ENCODE results near the gene NEURL1.
"Not testable (repeated sequence)": the region's sequence is repeated elsewhere in the genome, so short reads cannot be mapped to it uniquely, and the experiment has no call there.

Gene NEURL1

DNA sequence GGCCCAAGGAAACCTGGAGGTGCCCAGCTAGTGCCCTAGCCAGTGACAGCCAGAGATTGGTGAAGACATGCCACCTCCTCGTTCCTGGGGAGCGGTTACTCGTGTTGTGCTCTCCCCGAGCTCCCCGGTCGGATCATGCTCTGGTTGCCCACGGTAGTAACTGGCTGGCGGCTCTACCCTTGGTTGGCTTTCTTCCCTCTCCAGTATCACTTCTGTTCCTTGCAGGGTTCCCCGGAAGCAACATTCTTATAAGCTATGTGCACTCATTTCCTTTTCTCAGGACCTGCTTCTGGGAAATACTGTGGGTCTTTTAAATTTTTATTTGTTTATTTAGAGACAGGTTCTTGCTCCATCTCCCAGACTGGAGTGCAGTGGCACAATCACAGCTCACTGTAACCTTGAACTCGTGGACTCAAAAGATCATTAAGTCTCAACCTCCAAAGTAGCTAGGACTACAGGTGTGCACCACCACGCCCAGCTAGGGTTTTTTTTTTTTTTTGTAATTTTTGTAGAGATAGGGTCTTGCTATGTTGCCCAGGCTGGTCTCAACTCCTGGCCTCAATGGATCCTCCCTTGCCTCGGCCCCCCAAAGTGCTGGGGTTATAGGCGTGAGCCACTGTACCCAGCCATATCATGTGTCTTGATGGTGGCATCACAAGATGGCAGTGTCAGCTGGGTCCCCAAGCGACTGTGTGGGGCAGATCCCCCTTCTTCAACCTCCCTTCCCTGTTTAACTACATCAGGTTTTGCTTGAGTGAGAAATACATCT is 27.9 kb upstream of the NEURL1 start:
- DNase-seq = no peak

DNA sequence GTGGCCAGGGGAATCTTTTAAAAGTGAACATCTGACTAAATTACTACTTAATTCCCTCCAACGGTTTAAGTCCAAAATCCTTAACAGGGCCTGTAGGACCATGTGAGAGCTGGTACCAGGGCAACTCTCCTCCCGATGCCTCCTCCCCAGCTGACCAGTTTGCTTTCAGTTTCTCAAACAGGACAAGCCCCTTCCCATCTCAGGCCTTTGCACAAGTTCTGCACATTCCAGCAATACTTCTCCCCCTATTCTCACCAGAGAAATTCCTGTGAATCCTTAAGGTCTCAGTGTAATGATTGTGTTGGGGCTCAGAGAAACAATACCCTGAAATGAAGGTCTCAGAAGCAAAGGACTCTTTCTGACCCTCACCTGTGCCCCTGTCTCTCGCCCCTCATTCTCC is 26.8 kb upstream of the NEURL1 start:
- no peak for DNase-seq

DNA sequence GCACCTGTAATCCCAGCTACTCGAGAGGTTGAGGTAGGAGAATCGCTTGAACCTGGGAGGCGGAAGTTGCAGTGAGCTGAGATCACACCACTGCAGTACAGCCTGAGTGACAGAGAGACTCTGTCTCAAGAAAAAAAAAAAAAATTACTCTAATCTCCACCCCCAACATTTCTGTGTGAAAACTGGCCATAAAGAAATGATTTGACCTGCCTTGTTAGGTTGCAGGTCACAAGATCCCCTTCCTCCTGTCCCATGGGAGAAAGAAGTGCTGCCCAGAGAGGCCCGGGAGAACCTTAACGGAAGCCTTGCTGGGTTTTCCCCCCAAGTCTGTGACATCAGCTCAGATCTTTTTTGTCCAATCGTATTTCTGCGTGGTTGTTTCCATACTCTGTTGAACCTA is 26.1 kb upstream of the NEURL1 start:
- no peak for DNase-seq

DNA sequence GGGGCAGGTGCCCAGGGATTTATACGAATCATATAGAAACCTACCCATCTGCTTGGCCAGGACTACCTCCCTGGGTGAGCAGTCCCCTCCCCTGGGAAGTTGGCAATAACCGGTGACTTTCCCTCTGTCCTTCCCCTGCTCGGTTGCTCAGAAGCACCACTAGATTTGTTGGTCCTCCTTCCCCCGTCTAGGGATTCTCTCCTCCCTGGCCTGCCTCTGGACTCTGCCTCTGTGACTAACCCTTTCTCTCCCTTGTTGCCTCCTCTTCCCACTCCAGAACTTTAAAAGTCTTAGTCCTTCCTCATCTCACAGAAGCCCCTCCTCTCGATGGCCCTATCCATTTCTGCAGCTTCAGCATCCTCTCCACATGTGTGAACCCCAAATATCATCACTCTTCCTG is 24.3 kb upstream of the NEURL1 start:
- no peak for DNase-seq

DNA sequence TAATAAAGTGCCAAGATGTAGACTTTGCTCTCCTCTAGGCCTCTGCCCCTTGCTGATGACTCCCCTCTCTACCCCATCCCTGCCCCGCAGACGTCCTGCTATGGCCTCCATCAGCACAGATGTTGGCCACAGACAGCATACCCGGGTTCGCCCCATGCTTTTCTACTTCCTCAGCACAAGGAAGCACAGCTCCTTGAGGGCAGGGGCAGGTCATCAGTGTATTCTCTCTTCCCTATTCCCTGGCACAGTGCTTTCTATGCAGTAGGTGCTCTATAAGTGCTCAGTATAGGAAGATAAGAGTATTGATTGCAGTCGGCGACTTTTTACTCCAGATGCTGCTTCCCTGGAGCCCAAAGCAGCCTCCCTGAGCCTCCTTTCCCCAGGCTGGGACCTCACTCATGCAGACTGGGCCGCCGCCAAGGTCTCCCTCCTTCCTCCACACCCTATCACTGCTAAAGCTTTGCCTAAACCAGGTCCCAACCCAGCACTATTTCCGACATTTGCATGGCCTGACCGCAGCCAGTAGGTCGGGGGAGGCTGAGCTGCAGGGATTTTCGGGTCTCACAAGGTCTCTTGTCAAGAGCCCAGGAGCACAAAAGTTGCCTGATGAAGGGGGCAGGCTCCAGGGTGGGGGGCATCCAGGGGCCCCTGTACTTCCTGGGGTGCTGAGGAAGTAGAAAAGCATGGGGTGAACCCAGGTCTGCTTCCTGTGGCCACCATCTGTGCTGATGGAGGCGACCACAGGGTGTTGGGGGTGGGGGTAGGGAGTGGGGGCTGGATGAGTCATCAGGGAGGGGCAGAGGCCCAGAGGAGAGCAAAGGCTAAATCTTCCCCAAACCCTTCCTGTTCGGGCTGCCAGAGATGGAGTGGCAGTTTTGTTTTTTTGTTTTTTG is 22.5 kb upstream of the NEURL1 start:
- no peak for DNase-seq

DNA sequence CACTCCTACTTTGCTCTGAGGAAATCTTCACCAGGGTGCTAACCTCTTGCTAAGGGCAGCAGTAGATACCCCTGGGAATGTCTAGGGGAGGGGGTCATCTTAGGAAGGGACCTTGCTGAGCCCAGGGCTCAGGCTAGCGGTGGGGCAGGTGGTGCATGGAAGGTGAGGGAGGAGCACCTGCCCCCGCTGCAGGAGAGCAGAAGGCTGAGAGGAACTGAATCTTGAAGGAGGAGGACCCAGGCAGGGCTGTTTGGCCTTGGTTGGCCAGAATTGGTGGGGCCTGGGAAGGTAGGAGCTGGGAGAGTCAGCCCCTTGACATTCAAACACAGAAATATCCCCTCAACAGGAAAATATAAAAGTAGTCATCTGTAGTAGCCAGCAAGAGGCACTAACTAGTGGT is 21.5 kb upstream of the NEURL1 start:
- no peak for DNase-seq

DNA sequence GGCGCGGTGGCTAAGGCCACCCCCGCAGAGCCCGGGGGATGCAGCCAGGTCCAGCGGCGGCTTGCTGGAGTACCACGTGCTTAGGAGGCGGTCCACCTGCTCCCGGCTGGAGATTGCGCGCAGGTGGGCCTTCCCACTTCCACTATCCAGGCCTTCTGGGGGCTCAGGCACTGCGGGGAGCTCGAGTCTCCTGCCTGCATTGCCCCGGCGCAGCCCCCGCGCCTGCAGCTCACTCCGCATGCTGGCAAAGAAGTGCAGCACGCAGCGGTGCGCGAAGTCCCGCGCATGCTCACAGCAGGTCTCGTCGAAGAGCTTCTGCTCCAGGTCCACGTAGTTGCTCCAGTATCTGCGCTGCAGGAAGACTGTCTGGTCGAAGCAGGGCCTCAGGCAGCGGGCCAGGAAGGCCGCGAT is 20.2 kb upstream of the NEURL1 start:
- DNase-seq = no peak

DNA sequence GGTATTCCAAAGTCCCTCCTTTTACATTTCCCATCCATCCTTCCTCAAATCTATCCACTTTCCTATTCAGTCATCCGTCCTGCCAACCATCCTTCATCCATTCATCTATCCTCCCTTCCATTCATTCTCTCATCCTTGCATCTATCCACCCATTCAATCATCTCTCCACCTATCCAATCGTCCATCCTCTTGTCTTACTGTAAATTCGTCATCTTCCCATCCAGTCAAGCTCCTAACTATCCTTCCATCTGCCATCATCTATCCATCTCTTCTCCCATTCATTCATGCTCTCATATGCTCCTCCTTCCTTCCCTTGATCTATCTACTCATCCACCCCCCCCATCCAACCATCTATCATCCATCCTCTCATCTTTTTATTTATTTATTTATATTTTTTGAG is 19.4 kb upstream of the NEURL1 start:
- no peak for DNase-seq

DNA sequence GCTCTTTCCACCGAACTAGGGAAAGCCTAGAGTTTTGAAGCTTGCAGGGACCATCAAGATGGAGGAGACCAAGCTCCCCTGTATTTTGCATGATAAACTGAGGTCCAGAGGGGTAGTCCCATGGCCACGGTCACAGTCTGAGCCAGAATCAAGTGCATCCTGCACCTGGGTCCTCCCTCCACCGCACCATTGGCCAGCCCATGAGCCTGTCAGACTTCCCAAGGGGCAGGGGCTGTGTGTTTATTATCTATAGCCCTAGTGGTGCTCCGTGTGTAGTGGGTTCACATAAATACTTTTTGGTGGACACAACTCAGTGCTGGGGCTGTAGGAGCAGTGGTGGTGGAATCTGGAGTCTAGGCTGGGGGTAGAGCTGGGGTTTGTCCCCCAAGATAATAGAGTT is 18.1 kb upstream of the NEURL1 start:
- DNase-seq = no peak

DNA sequence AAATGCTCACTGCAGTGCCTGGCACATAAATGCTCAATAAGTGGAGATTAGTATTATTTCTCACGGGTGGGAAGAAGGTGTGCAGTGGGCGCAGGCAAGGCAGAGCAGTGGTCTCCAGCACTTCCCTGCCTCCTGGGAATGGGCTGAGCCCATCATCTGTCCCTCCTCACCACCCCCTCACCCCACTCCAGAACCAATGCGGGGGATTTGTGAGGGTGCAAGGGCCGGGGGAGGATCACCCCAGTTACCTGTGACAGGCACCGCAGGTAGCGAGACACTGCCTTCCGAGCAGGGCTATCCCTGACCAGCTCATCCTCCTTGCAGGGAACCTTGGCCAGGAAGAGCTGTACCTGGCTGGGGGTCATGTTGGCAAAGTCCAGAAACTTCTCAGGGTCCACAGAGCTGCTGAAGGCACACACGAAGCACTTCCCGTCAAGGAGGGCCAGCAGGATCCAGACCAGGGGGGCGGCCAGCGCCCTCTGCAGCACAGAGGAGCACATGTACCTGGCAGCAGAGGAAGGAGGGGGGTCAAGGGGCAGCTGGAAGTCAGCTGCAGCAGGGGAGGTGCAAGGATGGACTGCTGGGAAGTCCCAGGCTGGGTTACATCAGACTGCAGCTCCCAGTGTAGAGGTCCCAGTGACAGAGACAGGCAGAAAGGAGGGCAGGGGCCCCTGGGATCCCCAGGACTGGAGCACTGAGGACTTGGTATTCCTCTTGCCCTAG is 17.3 kb upstream of the NEURL1 start:
- peak; percentile 11 for DNase-seq

DNA sequence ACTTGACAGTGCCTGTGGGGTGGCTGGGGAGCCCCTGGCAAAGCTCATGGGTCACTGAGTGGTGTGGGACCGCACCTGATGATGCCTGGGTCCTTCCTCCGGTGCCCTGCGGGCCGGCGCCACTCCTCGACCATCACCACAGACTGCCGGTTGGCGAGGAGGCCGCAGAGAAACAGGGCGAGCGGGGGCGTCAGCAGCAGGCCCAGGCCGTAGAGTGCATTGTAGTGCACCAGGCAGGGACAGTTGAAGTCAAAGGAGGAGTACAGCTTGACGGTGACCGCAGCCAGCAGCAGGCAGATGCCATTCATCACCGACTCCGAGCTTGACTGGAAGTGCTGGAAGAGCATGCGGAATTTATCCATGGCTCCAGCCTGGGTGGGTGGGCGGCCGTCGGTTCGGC is 14.8 kb upstream of the NEURL1 start:
- no peak for DNase-seq

DNA sequence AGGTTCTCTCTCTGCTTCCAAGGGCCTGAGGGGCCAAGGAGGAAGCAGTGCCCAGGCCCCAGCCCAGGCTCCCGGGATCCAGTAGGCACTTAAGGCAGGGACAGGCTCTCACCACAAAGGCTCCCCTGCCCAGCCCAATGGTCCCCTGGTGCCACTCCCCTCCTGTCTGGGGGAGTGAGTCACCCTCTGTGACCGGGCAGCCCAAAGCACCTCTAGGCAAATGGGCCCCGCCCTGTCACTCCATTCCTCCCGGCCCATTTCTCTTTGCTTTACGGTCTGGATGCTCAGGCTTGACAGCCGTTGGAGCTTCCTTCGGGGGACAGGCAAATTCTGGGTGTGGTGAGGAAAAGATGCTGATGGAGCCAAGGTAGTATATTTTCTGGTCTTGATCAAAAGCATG is 14.4 kb upstream of the NEURL1 start, which contains the start of gene CALHM3:
Gene CALHM3 (minus strand): TSS at position 106 of the 400 bp plus-strand sequence. CDS start 208 bp downstream, outside the sequence.
- no peak for DNase-seq

DNA sequence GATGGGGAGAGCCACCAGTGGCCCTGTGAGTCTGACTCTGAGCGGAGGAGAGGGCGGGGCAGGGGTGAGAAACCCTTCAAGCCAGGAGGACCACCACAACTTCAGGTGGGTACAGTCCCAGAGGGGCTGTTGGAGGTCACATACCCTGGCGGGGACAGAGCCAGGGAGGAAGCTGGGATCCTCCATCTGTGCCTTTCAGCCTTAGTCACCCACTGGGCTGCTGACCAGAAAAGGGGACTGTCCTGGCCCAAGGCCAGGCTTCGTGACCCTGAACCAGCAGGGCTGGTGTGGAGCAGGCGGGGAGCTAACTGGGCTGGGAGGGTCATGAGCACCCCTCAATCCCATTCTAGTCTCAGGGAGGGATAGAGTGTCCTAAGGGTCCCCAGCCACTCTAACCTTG is 13.0 kb upstream of the NEURL1 start:
- DNase-seq = no peak

DNA sequence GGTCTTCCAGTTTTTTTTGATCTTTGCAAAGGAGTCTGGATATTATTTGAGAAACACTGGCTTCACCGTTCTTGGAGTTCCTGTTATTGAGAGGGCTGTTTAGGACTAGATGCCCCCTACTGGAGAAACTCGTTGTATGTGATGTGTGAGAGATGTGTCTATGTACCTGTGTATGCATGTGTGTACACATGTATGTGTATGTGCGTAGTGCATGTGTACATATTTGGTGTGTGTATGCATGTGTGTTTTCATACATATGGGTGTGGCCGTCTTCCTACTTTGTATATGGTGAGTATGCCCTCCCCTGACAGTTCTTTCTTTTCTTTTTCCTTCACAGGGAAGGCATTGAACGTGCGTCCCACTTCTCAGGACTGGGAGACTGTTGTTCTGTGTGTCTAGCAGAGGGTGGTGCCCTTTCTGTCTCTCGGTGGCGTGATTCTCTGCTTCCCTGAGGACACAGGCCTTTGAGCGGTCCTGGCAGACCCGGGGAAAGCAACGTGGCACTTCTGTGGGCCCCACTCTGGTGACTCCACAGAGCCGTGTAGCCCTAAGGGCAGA is 11.5 kb upstream of the NEURL1 start:
- peak; percentile 70 for DNase-seq

DNA sequence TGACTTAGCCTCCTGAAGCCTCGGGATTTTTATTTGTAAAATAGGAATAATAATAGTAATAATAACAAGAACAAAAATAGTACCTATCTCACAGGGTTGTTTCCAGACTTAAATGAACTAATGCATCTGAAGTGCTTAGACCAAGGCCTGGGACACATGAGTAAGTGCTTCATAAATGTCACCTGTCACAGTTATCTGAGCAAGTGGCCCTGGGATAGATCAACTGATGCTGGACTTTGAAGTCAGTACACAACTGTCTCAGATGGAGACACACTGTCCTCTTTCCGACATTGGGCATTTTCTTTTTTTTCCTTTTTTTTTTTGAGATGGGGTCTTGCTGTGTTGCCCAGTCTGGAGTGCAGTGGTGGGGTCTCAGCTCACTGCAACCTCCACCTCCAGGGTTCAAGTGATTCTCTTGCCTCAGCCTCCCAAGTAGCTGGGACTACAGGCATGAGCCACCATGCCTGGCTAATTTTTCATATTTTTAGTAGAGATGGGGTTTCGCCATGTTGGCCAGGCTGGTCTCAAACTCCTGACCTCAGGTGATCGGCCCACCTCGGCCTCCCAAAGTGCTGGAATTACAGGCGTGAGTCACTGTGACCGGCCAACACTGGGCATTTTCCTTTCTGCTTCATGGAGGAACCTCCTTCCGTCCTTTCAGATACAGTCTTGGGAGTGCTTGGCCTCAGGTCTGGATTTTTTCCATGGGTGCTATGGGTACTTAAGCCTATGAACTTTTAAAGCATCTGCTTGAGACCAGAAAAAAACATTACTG is 6.7 kb upstream of the NEURL1 start:
- not testable (repeated sequence) for DNase-seq

DNA sequence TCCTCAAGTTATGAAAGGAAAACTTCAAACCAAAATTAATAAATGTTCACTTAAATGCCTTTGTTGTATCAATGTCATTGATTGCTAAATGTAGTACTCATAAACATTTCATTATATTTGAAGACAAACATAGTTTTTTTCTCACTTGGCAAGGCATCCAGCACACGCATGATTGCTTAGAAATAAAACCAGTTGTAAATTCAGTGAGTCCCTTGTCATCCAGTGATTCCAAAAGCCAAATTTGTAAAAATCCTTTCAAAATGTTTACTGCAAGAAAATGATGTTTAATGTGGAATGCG is 6.1 kb upstream of the NEURL1 start:
- DNase-seq = no peak

DNA sequence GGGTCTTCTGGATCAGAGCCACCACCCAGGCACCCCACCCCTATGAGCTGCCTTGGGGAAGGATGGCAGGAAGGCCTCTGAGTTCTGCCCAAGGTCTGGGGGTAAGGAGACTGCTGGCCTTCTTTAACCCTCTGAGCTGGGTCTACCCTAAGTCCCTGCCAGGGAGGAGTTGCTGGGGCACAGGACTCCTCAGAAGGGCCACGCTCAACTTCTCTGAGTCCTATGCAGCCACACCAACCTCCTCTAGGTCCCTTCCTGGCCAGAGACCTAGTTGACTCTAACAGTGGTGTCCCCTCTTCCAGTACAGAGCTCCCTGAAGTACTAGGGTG is 2.6 kb upstream of the NEURL1 start:
- no peak for DNase-seq

DNA sequence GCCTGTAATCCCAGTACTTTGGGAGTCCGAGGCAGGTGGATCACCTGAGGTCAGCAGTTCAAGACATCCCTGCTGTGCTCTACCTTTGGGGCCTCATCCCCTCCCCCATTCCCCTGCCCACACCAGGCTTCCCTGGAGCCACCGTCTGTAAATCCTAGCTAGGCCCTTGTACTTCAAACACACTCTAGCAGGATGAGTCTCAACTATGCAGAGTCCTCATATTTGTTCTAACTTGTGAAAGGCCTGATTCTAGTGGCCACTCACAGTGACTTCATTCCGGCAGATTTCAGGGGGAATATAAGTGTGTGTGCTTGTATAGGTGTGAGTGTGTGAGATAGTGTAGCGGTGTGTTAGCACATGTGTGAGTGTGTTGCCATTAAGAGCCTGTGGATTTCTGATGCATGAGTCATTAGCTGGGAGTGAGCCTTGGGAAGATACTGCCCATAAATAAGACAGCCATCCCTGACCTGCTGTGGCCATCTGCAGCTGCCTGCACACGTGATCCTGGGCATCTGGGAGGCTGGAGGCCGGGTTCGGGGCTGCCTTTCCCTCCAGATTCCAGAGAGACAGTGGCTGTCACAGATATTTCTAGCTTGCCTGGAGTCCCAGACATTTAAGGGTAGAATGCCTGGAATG is 1.7 kb upstream of the NEURL1 start:
- peak; percentile 50 for DNase-seq

DNA sequence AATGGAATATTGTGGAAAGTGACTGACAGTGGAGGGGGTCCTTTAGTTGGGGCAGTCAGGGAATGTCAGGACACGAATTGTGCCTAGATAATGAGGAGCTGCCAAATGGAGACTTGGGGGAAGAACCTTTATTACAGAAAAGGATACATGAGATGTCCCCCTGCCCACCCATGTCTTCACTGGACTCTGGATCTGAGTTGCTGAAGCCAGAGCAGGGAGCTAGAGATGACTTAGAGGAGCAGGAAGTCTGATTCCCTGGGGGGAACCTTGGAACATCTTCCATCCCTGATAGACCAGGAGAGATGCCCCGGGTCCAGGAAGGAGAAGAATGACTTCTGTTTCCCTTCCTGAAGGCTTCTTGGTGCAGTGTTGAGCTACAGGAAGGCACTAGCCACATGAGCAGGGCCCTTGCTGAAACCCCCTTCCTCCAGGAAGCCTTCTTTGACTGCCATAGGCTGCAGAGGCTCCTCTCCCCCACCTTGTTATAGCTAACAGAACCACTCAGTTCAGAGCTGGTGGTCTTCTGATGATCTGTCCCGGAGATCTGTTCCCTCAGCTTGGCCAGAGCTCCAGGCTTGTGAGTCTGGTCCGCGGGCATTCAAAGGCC is 747 bp upstream of the NEURL1 start:
- DNase-seq = no peak

DNA sequence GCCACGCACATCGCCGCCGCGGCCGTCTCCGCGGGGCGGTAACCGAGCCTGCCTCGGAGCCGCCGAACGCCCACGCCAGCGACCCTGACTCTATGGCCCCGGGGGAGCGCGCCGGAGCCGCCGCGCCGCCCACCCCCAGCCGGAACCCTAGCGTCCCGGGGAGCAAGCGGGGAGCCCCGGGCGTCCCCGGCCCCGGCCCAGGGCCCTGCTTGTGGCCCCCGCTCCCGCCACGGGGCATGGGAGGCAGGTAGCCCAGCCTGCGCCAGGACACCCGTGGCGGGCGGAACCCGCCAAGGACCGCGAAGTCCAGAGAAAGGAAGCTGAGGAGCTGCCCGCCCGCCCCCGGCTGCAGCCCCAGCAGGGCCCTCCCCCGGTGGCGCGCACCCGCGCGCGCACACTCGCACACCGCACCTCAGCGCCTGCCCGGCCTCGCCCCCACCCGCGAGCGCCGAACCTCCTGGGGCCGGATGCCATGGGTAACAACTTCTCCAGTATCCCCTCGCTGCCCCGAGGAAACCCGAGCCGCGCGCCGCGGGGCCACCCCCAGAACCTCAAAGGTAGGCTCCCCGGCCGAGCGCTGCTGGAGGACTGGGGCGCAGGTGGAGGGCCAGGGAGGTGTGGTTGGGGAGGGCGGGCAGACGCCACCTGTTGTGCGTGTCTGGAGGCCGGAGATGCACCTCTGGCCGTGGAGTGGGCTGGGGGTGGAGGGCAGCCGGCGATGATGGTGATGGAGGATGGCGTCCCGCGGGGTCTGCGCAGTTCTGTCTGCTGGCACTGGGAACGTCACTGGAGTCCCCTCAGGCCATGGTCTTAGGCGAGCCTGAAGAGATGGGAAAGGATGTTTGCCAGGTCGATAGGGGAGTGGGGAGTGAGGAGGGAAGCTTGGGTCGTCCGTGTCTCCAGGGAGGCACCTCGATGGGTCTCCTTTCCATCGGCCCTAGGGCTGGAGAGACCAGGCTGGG is 692 bp downstream of the NEURL1 start:
- peak; percentile 55 for DNase-seq

DNA sequence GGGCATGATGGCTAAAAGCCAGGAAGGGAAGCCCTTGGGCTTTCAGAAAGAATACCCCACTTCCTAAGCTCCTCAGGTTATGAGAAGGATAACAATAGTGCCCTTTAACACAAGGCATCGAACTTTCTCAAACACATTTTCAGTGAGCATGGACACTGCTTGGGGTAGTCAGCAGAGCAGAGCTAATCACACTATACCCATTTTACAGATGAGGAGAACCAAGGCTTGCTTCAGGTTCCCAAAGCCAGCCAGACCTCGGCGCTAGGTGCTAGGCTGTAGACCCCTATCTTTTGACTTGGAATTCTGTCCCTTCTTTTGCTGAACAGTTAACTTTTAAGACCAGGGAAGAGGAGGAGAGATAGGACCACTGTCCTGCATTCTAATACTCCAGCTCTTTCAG is 1.8 kb downstream of the NEURL1 start:
- no peak for DNase-seq

Measured in NCI-H146 (cell line).